Spleen (tissue), 11 donors: ENCODE results near the gene ZNF385A. TPM values are rescaled to one million over a fixed set of nuclear protein-coding genes. Genes with fewer than 3 reads are reported as not detected.

Source experiments
- DNase-seq: peaks from one replicate; pipeline ENCODE4 v3.0.0-alpha.2; 2020
- H3K27ac ChIP-seq, 8 donors: fragments of 200-600 bp; sonication (generic) in 7 of 8; 1 replicate in 4 of 8; 2 replicates in 4 of 8; pipeline versions ENCODE4 v1.5.0 to v1.8.0; 2016 to 2021; ENCODE audit warnings: inconsistent platforms in 4 of 8, mild to moderate bottlenecking in 4 of 8, moderate library complexity in 1 of 8
- H3K27me3 ChIP-seq, 7 donors: fragments of 200-600 bp; sonication (generic) in 6 of 7; replicated peaks in 1 of 7; 1 replicate in 4 of 7; 2 replicates in 3 of 7; pipeline versions ENCODE4 v1.5.0 to v1.8.0; 2016 to 2021; ENCODE audit warnings: inconsistent platforms in 3 of 7, mild to moderate bottlenecking in 1 of 7
- H3K36me3 ChIP-seq, 6 donors: fragments of 200-600 bp; sonication (generic) in 5 of 6; 1 replicate in 4 of 6; 2 replicates in 2 of 6; pipeline versions ENCODE4 v1.5.0 to v1.8.0; 2016 to 2021; ENCODE audit warnings: inconsistent platforms in 2 of 6
- H3K4me1 ChIP-seq, 6 donors: fragments of 200-600 bp; sonication (generic) in 5 of 6; 1 replicate in 3 of 6; 2 replicates in 3 of 6; pipeline versions ENCODE4 v1.5.0 to v1.8.0; 2016 to 2021; ENCODE audit warnings: inconsistent platforms in 3 of 6
- H3K4me3 ChIP-seq, 8 donors: fragments of 200-600 bp; sonication (generic) in 7 of 8; 1 replicate in 4 of 8; 2 replicates in 4 of 8; pipeline versions ENCODE4 v1.5.0 to v1.8.0; 2016 to 2021; ENCODE audit warnings: inconsistent platforms in 4 of 8, mild to moderate bottlenecking in 4 of 8, moderate library complexity in 2 of 8
- H3K9me3 ChIP-seq, 8 donors: fragments of 200-600 bp; sonication (generic) in 7 of 8; 1 replicate in 4 of 8; 2 replicates in 4 of 8; pipeline versions ENCODE4 v1.5.0 to v1.8.0; 2016 to 2021; ENCODE audit warnings: inconsistent platforms in 4 of 8
- POLR2A ChIP-seq, 3 donors: fragments of 450-650 bp; IDR thresholded peaks; one replicate each; pipeline ENCODE4 v1.5.1; 2017; ENCODE audit warnings: antibody characterized with exemption in 3 of 3, mild to moderate bottlenecking in 1 of 3
- POLR2AphosphoS5 ChIP-seq, 3 donors: sonication (generic); formaldehyde crosslinking; IDR thresholded peaks; one replicate each; pipeline ENCODE4 v1.5.1; 2017; ENCODE audit warnings: antibody characterized with exemption in 3 of 3
- WGBS, 5 donors: extraction: QIAGEN DNeasy Blood & Tissue Kit in 3 of 5; methylation state at CpG; one replicate each; pipeline versions ENCODE4 v1.1.5 to v1.1.7; 2013 to 2018; 5-methylcytosine and 5-hydroxymethylcytosine counted together
- intact Hi-C: fragments of 100-400 bp; cut with DNase I; formaldehyde crosslinking; loops from one replicate; pipeline ENCODE4 v1.15.0; 2023; ENCODE audit warnings: low total_unique reads
- polyA plus RNA-seq, 3 donors: library from polyadenylated mRNA; stranded (reverse); fragments of 200-250 nt; gene quantifications; one replicate each; pipeline ENCODE4 v1.2.1, GENCODE V29; 2013
- total RNA-seq, 7 donors: library from RNA; depleted of rRNA in 3 of 7; stranded (reverse); fragments of >200 nt in 3 of 7; fragmentation: NEBNext Ultra II Directional in 4 of 7; extraction: Animal tissue kit (Norgen Biotek cat#: 25700) in 4 of 7; gene quantifications; one replicate each; pipeline versions ENCODE4 v1.1.0 to v1.2.1, GENCODE V29; 2016 to 2021
- TF ChIP-seq, protein P1 (sequence below), 11 experiments: fragments of 200-600 bp in 7 of 11; fragments of 450-650 bp in 4 of 11; sonication (generic) in 4 of 11; IDR thresholded peaks in 8 of 11; conservative IDR thresholded peaks in 3 of 11; 1 replicate in 7 of 11; 2 replicates in 4 of 11; pipeline versions ENCODE4 v1.4.0 to v1.8.0; 2016 to 2021; ENCODE audit warnings: antibody characterized with exemption in 11 of 11, inconsistent platforms in 4 of 11, mild to moderate bottlenecking in 1 of 11
- donor health status: healthy with polysubstance abuse.
- donor health status: DM: no; HTN: no; CAD: no; lungs with moderate emphysema.
- donor health status: DM: no; HTN: no; CAD: no.
- donor health status: Bipolar disorder and iron deficiency.
- donor health status: healthy.
- donor health status: DM: no; HTN: no; CAD: no.
- donor health status: DM: yes; HTN: yes; CAD: no.

The ZNF385A gene
- total and polyA plus RNA-seq, 10 donors, result 7.4 to 40.3 (median 23.4) TPM

DNA sequence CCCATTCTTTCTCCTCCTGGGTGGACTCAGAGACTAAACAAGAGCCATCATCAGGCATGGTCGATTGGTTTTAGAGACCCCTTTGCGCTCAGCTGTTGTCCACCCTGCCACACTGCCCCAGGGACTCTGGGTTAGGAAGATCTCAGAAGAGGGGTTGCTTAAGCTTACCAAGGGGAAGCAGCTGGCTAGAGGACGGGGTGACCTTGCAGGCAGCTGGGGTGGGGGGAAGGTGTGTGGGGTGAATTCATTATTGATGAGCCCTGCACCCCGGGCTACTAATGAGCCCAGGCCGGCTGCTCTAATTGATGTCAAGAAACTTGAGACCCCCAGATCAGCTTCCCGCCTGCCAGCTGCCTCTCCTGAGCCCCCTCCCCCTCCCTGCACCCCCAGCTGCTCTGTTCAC, 8.7 kb upstream of the ZNF385A start:
- H3K9me3 ChIP-seq, result no peaks in the 10 kb centered on the region
- WGBS, 5 donors, result 47 to 65% (median 61%) methylated on average over 6 of the region's 6 CpGs
- H3K4me3 ChIP-seq, result no peak overlapping the region
- H3K4me1 ChIP-seq, result peaks cover 0 to 64% (median 36%) of the 10 kb centered on the region in 6 donors
- peaks cover 0 to 16% (median 0%) of the 10 kb centered on the region in 7 donors for H3K27me3 ChIP-seq
- H3K27ac ChIP-seq, result peak overlapping the region in 2 of 8 donors; percentile 4 to 55
- TF ChIP-seq POLR2AphosphoS5 (IDR thresholded peaks at IDR 0.05) (no peak), POLR2A (IDR thresholded peaks at IDR 0.05) (no peak)
- DNase-seq, result no peak
- intact Hi-C loops, result no loop called here
- peaks cover 0 to 39% (median 15%) of the 10 kb centered on the region in 6 donors for H3K36me3 ChIP-seq

DNA sequence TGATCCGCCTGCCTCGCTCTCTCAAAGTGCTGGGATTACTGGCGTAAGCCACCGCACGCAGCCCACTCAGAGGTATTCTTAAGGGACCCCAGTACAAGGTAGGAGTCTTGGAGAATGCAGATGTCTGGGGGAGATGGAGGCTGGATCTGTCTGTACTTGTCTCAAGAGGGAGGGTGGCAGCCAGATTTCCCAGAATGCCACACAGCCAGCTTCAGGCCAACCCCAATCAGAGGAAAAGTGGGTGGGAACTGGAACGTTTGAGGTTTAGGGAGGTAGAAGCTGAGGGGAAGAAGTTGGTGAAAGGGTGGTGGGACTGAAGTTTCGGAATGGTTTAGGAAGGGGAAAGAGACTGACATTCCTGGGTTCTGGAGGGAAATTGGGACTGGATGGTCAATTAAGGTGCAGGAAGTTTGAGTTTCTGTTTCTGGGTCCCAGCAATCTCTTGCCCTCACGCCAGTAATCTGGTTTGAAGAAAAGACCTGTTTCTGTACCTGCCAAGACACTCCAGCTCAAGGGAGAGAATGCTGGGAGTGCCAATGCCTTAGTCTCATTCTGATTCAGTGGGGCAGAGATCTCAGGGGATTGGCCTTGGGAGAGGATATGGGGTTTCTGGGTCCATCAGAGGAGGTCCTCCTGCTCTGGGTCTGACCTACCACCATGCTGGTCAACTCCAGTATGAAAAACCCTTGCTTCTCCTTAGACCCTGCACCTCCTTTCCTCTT, 8.1 kb upstream of the ZNF385A start:
- H3K27ac ChIP-seq, result no peak overlapping the region
- intact Hi-C loops, result no loop called here
- 84 to 90% (median 87%) methylated on average over 8 of the region's 8 CpGs for WGBS, 5 donors
- peaks cover 0 to 69% (median 36%) of the 10 kb centered on the region in 6 donors for H3K4me1 ChIP-seq
- no peak overlapping the region for H3K4me3 ChIP-seq
- TF ChIP-seq POLR2A (IDR thresholded peaks at IDR 0.05), result no peak
- TF ChIP-seq, protein P1, sequence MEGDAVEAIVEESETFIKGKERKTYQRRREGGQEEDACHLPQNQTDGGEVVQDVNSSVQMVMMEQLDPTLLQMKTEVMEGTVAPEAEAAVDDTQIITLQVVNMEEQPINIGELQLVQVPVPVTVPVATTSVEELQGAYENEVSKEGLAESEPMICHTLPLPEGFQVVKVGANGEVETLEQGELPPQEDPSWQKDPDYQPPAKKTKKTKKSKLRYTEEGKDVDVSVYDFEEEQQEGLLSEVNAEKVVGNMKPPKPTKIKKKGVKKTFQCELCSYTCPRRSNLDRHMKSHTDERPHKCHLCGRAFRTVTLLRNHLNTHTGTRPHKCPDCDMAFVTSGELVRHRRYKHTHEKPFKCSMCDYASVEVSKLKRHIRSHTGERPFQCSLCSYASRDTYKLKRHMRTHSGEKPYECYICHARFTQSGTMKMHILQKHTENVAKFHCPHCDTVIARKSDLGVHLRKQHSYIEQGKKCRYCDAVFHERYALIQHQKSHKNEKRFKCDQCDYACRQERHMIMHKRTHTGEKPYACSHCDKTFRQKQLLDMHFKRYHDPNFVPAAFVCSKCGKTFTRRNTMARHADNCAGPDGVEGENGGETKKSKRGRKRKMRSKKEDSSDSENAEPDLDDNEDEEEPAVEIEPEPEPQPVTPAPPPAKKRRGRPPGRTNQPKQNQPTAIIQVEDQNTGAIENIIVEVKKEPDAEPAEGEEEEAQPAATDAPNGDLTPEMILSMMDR (IDR thresholded peaks at IDR 0.05 in 8 of 11, conservative IDR thresholded peaks at IDR 0.05 in 3 of 11), result no peak
- TF ChIP-seq POLR2AphosphoS5 (IDR thresholded peaks at IDR 0.05), result no peak
- H3K9me3 ChIP-seq, result no peaks in the 10 kb centered on the region
- peaks cover 0 to 34% (median 14%) of the 10 kb centered on the region in 6 donors for H3K36me3 ChIP-seq
- no peak for DNase-seq
- H3K27me3 ChIP-seq, result peaks cover 0 to 16% (median 0%) of the 10 kb centered on the region in 7 donors

DNA sequence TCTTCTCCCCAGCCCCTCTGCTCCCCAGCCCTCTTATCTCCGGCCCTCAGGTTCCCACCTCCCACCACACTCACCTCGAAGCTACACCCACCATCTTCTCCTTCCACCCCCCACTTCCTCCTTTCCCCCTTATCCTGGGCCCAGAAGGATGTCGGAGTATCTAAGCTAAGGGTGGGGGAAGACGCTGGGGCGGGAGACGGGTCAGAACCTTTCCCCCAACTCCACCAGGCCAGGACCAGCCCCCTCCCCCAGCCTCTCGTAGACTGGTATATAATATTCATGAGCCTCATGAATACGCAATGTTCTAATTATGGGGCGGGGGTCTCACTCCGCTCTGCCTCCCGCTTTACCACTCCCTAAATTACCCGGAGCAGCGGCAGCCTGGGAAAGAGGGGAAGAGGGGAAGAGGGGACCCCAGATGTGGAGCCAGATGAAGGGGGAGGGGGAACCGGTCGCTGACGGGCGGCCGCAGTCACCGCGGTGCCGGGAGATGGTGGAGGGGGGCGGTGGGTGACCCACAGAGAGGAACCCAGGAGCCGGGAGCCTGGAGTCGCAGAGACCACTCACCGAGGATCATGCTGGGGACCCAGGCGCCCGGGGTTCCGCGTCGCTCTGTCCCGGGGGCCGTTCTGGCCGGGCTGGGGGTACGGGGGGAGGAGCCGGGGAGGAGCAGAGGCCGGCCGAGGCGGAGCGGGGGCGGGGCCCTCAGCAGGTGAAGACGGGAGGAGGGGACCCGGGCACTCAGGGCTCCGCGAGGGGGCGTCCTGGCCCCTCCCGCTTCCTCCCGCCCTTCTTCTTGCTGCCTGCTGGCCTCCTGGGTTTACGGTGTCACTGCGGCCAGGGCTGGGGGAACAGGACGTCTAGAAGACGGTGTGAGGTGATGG, 6.4 kb upstream of the ZNF385A start:
- H3K27me3 ChIP-seq, result peaks cover 0 to 16% (median 0%) of the 10 kb centered on the region in 7 donors
- peak overlapping the region; percentile 21 to 77 (median 44) for H3K4me3 ChIP-seq
- intact Hi-C loops, result no loop called here
- H3K36me3 ChIP-seq, result peaks cover 0 to 16% (median 5%) of the 10 kb centered on the region in 6 donors
- TF ChIP-seq POLR2AphosphoS5 (IDR thresholded peaks at IDR 0.05), result peak; percentile 25 to 50 (median 32)
- TF ChIP-seq POLR2A (IDR thresholded peaks at IDR 0.05), result no peak
- TF ChIP-seq, protein P1 (IDR thresholded peaks at IDR 0.05 in 8 of 11, conservative IDR thresholded peaks at IDR 0.05 in 3 of 11), result peak in 6 of 11 experiments; percentile 15 to 56 (median 34)
- H3K4me1 ChIP-seq, result peaks cover 0 to 87% (median 48%) of the 10 kb centered on the region in 6 donors
- H3K27ac ChIP-seq, result peak overlapping the region in 5 of 8 donors; percentile 32 to 78 (median 51)
- 5 to 11% (median 5%) methylated on average over 31 to 51 of the region's 51 CpGs for WGBS, 5 donors
- no peaks in the 10 kb centered on the region for H3K9me3 ChIP-seq
- peak; percentile 92 for DNase-seq

DNA sequence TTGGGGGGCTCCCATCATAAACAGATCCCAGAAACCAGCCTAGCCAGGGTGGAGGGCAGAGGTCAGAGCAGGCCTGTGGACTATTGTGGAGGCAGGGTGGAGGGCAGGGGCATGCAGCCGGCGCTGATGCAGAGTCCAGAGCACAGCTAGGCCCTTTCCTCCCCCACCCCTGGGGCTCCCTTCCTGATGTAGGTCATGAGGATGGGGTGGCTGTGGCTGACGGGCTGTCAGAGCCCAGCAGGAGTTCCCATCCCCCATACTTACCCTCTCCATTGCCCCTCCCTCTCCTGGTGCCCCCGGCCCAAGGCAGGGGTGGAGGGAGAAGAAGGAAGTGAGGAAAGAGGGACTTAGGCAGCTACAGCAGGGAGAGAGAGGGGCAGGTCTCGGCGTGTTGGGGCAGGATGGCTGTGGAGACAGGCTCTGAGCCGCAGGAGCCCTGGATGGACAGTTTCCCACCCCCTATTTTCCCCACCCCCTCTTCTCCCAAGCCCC, 5.7 kb upstream of the ZNF385A start:
- H3K27ac ChIP-seq, result peak overlapping the region in 4 of 8 donors; percentile 25 to 78 (median 59)
- DNase-seq, result no peak
- peaks cover 2 to 94% (median 55%) of the 10 kb centered on the region in 6 donors for H3K4me1 ChIP-seq
- no peaks in the 10 kb centered on the region for H3K9me3 ChIP-seq
- 30 to 54% (median 48%) methylated on average over 7 of the region's 7 CpGs for WGBS, 5 donors
- intact Hi-C loops, result no loop called here
- peaks cover 0 to 16% (median 0%) of the 10 kb centered on the region in 7 donors for H3K27me3 ChIP-seq
- H3K36me3 ChIP-seq, result peaks cover 0 to 9% (median 0%) of the 10 kb centered on the region in 6 donors
- TF ChIP-seq POLR2AphosphoS5 (IDR thresholded peaks at IDR 0.05) (no peak), POLR2A (IDR thresholded peaks at IDR 0.05) (no peak)
- TF ChIP-seq, protein P1 (IDR thresholded peaks at IDR 0.05 in 8 of 11, conservative IDR thresholded peaks at IDR 0.05 in 3 of 11), result no peak
- H3K4me3 ChIP-seq, result peak overlapping the region in 4 of 8 donors; percentile 46 to 77 (median 49)
